Measurements from ENCODE around the gene ZWILCH.

DNA sequence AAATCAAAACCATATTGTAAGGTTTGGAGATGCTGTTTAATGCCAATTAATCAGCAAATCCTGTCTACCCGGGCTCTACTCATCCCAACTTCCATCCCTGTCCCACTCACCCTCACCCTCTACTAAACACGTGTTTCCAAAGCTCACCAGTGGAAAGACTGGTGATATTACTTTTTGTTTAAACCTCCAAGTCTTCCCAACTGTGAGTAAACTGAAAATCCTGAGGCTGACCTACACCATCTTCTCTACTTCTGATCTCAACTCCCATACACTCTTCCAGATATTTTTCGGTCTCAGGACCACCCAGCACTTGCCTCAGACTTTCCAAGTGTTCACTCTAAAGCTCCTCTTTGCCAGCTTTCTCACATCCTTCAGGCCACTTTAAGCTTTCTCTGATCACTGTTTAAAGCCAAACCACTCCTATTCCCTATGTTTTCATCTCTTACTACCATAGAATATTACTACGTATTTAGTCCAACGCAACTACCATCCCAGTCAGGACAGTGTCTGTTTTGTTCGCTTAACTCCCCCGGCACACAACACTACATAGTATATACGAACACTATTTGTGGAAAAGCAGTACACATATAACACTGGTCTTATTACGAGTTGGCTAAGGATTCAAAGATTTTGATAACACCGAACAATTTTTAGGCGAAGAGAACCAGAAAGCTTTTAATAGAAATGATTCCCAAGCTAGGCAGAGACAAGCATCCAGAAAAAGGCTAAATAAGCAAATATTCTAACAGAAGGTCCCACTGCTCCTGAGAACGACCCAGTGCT is 1.2 kb upstream of the ZWILCH start:
- TF ChIP-seq EZH2 (IDR thresholded peaks at IDR 0.05; ENCODE audit: borderline replicate concordance, low read length), result no peak
- TF ChIP-seq, protein P1, sequence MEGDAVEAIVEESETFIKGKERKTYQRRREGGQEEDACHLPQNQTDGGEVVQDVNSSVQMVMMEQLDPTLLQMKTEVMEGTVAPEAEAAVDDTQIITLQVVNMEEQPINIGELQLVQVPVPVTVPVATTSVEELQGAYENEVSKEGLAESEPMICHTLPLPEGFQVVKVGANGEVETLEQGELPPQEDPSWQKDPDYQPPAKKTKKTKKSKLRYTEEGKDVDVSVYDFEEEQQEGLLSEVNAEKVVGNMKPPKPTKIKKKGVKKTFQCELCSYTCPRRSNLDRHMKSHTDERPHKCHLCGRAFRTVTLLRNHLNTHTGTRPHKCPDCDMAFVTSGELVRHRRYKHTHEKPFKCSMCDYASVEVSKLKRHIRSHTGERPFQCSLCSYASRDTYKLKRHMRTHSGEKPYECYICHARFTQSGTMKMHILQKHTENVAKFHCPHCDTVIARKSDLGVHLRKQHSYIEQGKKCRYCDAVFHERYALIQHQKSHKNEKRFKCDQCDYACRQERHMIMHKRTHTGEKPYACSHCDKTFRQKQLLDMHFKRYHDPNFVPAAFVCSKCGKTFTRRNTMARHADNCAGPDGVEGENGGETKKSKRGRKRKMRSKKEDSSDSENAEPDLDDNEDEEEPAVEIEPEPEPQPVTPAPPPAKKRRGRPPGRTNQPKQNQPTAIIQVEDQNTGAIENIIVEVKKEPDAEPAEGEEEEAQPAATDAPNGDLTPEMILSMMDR (IDR thresholded peaks at IDR 0.05; ENCODE audit: low read length), result no peak

All from OCI-LY1 (cell line).